NCI-H1436 treated with DMSO at 0.1 percent for 48 hours (cell line): ENCODE results near the gene SMIM36.
A peak's percentile ranks its signal among the peaks of the same experiment; 100 is the strongest.
"Not testable (repeated sequence)": the region's sequence is repeated elsewhere in the genome, so short reads cannot be mapped to it uniquely, and the experiment has no call there.

Source experiments
- DNase-seq: peaks from one replicate; lab custom pipeline; 2025; lab: John Stamatoyannopoulos, UW

SMIM36 gene

GRCh38 chr17:55454906-55455474, 56.3 kb downstream of the SMIM36 start:
- DNase-seq = no peak

- no peak for DNase-seq
Measured at GRCh38 chr17:55453839-55454557, 57.3 kb downstream of the SMIM36 start.

DNA sequence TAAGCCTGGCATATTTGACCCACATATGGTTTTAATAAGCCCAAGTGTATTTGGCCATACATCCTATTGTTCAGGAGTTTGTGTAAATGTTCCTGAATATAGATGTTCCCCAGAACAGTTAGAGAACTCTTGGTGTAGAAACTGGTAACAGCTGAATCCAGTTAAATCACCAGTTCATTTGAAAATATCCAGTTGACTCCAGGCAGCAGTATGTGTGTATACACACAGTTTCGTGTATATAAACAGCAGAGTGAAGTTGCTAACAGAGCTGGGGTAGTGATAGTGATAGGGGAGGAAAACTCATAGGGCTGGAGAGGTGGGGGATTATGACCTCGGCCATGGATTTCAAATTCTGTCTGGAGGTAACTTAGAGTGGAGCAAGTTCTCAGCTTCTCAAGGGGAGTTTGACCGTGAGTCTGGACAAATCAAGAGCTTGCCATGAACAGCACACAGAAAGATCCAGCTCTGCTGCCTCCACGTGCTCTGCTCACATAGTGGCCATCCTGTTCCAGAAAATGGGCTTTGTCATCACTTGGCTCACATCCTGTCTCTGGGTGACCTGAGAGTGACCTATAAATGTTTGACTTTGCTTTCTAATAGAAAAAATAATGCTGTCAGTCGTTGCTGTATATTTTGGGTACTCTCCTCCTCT, 59.0 kb downstream of the SMIM36 start:
- no peak for DNase-seq

- no peak for DNase-seq
Measured at GRCh38 chr17:55451758-55452138, 59.5 kb downstream of the SMIM36 start.

- no peak for DNase-seq
Measured at GRCh38 chr17:55451203-55451641, 60.0 kb downstream of the SMIM36 start.

DNA sequence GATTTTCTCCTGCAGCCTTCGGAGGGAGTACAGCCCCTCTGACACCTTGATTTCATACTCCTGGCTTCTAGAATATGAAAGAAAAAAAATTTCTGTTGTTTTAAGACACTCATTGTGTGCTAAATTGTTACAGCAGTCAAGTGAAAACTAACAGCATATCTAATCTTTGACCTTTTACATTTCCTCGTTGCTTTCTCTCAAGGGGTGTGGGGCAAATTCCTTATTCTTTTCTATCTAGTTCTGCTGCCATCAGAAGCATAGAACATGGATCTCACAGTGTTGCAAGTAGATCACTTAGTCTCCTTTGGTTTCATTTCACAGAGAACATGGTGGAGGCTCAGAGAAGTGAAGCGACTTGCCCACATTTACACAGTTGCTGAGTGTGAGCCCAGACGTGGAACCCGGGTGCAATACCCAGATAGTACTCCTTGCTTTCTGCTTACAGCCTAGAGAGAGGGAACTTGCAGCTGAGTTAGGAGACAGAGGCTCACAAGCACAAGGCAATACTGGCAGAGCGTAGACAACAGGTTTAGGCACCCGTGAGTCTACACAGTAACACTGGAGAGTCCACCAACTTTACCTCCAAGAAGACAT, 60.9 kb downstream of the SMIM36 start:
- no peak for DNase-seq

DNA sequence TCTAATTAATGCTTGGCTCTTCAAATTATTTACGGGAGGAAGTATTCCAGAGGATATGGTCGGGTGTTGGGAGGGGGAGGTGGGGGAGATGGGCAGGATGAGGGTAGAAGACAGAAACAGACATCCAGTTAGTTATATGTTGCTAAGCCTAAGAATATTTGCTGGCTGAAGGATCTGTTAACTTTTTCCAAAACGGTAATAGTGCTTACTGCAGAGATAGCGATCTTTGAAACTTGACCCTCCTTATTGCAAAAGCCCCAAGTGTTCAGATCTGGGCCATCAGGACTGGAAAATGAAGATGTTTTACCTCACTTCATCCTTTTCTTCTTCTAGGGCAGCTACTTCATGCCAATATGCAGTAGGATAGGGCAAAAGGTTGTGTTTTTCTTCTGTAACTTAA, 62.6 kb downstream of the SMIM36 start:
- DNase-seq = no peak

DNA sequence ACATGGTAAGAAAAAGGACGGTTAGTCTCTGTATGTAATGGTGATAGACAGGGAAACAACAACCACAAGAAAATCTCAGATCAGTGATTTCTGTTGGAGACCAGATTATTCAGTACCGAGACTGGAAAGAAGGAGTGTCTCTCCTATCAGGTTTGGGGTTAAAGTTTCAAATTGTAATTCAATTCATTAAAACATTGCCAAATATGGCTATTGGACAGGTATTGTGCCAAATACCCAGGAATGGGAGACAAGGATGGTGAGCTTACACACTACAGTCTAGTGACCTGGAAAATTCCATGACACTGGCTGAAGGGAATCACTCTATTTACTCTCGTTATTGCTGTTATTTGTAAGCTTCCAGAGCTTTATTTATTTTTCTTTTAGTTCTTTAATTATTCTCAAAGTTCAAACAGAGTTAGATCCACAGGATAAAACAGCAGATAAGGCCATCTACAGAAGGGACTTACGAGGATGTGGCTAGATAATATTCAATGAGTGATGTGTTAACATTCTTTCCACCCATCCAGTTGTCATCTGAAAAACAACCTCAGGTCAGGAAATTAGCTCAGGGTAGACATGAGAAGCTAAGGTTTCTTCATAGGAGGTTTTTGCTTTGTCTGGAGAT, 64.6 kb downstream of the SMIM36 start:
- DNase-seq = no peak

- not testable (repeated sequence) for DNase-seq
Measured at GRCh38 chr17:55446004-55446403, 65.2 kb downstream of the SMIM36 start.

- DNase-seq = no peak
Measured at GRCh38 chr17:55444471-55445441, 66.5 kb downstream of the SMIM36 start.

GRCh38 chr17:55443904-55444303, 67.3 kb downstream of the SMIM36 start:
- DNase-seq = no peak

- DNase-seq = no peak
Measured at GRCh38 chr17:55442953-55443683, 68.1 kb downstream of the SMIM36 start.

DNA sequence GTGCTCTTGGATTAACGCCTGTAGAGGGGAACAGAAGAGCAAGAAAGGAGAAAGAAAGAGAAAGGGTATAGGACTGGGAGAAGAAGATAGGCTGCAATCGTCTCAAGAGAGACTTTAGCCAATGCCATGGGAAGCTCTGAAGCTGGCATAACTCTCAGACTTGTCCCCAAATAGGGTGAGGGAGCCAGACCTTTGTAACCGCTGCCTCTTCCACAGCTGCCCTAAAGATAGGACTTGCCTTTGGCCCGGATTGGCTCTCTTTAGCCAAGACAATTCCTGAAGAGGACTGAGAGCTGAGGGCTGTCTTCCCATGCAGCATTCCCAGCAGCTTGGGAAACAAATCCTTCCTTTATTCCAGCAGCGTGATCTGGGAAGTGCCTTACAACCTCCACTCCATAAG, 68.8 kb downstream of the SMIM36 start:
- DNase-seq = no peak

- no peak for DNase-seq
Measured at GRCh38 chr17:55441544-55441943, 69.7 kb downstream of the SMIM36 start.

GRCh38 chr17:55440391-55440790, 70.9 kb downstream of the SMIM36 start:
- no peak for DNase-seq

DNA sequence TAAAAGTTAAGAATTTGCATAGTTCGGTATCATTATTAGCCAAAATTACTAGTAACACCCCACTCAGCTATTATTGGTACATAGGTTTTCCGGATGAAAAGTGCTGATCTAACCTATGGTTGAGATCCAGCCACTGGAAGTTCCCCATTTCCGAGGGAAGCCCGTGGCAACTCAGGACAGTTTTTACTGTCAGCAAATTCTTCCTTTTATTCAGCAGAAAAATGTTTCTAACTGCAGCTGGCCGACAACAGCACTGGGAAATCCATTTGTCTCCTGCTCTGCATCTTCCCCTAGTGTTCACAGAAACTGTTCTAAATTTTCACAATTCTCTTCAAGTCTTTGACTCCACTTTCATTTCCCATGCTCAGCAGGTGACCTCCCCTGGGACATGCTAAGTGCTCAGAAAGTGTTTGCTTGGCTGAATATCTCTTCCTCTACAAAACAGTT, 74.1 kb downstream of the SMIM36 start:
- DNase-seq = peak; percentile 35

- DNase-seq = no peak
Measured at GRCh38 chr17:55436224-55437158, 74.8 kb downstream of the SMIM36 start.

DNA sequence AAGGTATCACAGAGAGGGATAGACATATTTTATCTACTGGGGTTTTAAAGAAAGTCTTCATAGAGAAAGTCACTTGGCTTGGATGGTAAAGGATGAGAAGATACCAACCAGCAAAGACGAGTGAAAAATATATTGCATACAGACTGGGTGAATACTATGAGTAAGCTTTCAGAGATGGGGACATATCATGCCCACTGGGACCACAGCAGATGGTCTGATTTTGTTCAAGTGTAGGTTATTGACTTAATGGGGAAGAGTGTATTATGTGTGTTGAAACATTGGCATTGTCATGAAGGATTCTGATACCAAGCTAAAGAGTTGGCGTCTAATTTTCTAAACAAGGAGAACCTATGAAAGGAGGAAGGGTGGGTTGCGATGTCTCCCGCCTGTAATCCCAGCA, 75.8 kb downstream of the SMIM36 start:
- no peak for DNase-seq

DNA sequence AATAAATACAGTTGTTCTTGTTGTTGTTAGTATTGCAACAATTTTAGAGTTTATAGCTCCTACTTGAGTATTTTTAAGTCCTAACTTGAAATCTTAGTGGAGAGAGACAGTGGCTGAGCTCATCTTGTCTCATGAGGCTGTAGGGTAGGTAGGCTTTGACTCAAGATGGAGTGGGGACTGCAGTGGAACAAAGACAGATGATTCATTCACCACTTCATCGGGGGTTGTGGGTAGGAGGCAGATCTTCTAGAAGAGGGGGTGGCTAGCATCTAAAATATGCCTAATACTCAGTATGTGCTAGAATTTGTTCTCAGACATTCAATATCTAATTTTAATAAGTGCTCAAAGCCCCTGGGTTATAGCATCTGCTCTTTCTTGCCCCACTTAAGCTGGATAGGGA, 76.5 kb downstream of the SMIM36 start:
- no peak for DNase-seq
